PC-3 (cell line): ENCODE data around the gene MITF.

Experiments used
- EZH2 ChIP-seq: fragments of 300-600 bp; sonication (generic); IDR thresholded peaks from one replicate; pipeline ENCODE4 v1.6.1; 2017; ENCODE audit warnings: antibody characterized with exemption, mild to moderate bottlenecking, low read length; ENCODE audit not compliant: unreplicated experiment
- EZH2phosphoT487 ChIP-seq: fragments of 300-600 bp; sonication (generic); IDR thresholded peaks from 2 replicates; pipeline ENCODE4 v1.6.1; 2018; ENCODE audit warnings: mild to moderate bottlenecking, antibody characterized with exemption, low read length, borderline replicate concordance
- TF ChIP-seq, protein P1 (sequence below): fragments of 300-600 bp; sonication (generic); conservative IDR thresholded peaks from 2 replicates; pipeline ENCODE4 v1.5.1; 2017; ENCODE audit warnings: antibody characterized with exemption, low read depth, mild to moderate bottlenecking, low read length

- TF ChIP-seq EZH2phosphoT487 (no peak), EZH2 (no peak)
- TF ChIP-seq, protein P1, sequence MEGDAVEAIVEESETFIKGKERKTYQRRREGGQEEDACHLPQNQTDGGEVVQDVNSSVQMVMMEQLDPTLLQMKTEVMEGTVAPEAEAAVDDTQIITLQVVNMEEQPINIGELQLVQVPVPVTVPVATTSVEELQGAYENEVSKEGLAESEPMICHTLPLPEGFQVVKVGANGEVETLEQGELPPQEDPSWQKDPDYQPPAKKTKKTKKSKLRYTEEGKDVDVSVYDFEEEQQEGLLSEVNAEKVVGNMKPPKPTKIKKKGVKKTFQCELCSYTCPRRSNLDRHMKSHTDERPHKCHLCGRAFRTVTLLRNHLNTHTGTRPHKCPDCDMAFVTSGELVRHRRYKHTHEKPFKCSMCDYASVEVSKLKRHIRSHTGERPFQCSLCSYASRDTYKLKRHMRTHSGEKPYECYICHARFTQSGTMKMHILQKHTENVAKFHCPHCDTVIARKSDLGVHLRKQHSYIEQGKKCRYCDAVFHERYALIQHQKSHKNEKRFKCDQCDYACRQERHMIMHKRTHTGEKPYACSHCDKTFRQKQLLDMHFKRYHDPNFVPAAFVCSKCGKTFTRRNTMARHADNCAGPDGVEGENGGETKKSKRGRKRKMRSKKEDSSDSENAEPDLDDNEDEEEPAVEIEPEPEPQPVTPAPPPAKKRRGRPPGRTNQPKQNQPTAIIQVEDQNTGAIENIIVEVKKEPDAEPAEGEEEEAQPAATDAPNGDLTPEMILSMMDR: no peak
Observed at GRCh38 chr3:69881756-69882428, 142.6 kb downstream of the MITF start.
